NCI-H146 treated with DMSO at 0.1 percent for 48 hours (cell line): ENCODE data around the gene ZNF146.
"Not testable (repeated sequence)": the region's sequence is repeated elsewhere in the genome, so short reads cannot be mapped to it uniquely, and the experiment has no call there.

Source experiments
- DNase-seq: peaks from one replicate; lab custom pipeline; 2025; ENCODE audit not compliant: unreplicated experiment; lab: John Stamatoyannopoulos, UW

ZNF146 gene

DNA sequence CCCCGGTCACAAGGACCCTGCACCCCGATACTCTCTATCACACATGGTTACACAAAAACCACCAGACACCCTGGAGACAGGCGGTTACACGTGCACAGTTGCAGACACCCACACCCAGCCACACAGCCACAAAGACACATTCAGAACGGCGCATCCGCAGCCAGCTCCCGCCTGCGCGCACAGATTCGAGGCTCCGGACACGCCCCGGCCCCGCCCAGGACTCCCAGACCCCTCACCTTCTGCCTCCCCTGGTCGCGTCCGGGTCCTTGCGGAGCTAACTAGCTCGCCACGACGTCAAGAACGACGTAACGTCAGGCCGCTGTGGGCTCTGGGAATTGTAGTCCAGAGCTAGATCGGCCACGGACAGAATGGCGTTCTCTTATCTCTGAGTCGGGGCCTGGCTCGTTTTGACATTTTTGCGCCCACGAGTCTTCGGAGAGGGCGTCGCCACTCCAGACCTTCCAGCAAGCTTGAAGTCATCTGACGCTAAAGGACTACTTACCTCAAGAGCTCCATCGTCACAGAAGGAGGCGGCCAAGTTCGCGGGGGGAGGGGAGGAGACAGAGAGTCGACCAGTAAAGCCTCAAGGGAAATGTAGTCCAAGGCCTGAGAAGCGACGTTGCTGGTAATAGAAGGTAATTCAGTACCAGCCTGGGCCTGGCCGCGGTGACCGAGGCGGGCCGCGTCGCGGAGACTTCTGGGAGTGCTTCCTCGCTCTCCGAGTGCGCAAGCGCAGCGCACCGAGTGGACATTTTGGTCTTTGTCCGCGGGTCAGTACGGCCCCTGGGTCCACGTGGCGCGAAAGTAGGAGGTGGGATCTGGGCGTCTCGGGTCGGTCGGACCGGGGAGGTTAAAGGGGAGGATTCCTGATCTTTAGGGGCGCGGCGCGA is at the start of gene ZNF146, which contains the start of gene ZNF565:
TSS of gene ZNF146 (plus strand) at position 721 of the 890 bp plus-strand sequence. CDS start 21,335 bp downstream, outside the sequence.
TSS of gene ZNF565 (minus strand) at position 280 of the 890 bp plus-strand sequence. CDS start 12,680 bp downstream, outside the sequence.
- DNase-seq: peak; percentile 99

GRCh38 chr19:36169084-36169760 is 45.7 kb upstream of the ZNF146 start:
- peak; percentile 97 for DNase-seq

- no peak for DNase-seq
Observed at GRCh38 chr19:36172852-36173251, 42.1 kb upstream of the ZNF146 start.

DNA sequence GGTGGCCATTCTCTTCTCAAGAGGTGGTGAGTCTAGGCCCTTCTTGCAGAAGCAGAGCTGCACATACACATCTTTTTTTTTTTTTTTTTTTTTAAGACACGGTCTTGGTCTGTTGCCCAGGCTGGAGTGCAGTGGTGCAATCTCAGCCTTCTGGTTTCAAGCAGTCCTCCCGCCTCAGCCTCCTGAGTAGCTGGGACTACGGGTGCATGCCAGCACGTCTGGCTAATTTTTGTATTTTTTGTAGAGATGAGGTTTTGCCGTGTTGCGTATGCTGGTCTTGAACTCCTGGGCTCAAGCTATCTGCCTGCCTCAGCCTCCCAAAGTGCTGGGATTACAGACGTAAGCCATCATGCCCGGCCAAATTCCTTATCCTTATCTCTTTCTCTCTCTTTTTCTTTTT is 41.1 kb upstream of the ZNF146 start:
- DNase-seq: not testable (repeated sequence)

GRCh38 chr19:36179077-36179476 is 35.8 kb upstream of the ZNF146 start:
- not testable (repeated sequence) for DNase-seq

DNA sequence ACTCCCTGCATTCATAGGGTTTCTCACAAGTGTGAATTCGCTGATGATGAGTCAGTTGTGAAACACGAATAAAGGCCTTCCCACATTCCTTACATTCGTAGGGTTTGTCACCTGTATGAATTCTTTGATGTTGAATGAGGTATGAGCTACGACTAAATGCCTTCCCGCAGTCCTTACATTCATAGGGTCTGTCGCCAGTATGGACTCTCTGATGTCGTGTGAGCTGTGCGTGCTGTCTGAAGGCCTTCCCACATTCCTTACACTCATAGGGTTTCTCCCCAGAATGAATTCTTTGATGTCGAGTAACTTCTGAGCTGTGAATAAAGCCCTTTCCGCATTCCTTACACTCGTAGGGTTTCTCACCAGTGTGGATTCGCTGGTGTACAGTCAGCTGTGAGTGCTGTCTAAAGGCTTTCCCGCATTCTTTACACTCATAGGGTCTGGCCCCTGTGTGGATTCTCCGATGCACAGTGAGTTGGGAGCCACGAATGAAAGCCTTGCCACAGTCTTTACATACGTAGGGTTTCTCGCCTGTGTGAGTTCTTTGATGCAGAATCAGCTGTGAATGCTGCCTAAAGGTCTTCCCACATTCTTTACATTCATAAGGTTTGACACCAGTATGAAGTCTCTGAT is 32.2 kb upstream of the ZNF146 start:
- DNase-seq: no peak

- DNase-seq: no peak
Observed at GRCh38 chr19:36183245-36183628, 31.7 kb upstream of the ZNF146 start.

DNA sequence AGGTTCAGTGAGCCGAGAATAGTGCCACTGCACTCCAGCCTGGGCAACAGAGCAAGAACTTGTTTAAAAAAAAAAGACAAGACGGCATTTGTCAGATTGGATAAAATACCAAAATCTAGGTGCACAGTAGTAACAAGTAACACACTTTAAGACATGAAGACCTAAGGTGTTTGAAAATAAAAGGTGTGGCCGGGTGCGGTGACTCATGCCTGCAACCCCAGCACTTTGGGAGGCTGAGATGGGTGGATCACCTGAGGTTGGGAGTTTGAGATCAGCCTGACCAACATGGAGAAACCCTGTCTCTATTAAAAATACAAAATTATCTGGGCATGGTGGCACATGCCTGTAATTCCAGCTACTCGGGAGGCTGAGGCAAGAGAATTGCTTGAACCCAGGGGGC is 28.2 kb upstream of the ZNF146 start:
- not testable (repeated sequence) for DNase-seq

DNA sequence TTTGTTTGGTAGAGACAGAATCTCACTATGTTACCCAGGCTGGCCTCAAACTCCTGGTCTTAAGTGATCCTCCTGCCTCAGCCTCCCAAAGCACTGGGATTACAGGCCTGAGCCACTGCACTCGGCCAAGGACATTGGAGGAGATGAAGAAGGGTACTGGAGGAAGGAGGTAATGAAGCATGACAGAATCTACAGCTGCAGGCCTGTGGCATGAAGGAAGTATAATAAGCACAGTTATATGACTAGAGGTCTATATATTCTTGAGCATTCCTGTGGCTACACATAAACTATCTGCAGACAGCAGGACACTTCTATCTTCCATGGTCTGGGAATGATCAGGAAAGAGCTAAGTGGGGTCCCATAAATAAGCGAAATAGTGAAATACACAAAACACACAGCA is 18.7 kb upstream of the ZNF146 start:
- DNase-seq: no peak

DNA sequence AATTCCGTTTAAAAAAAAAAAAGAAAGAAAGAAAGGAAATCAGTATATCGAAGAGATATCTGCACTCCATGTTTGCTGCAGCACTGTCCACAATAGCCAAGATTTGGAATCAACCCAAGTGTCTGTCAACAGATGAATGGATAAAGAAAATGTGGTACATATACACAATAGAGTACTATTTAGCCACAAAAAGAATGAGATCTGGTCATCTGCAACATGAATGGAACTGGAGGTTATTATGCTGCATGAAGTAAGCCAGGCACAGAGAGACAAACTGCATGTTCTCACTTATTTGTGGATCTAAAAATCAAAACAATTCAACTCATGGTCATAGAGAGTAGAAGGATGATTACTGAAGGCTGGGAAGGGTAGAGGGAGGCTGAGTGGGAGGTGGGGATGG is 16.8 kb upstream of the ZNF146 start:
- DNase-seq: no peak

DNA sequence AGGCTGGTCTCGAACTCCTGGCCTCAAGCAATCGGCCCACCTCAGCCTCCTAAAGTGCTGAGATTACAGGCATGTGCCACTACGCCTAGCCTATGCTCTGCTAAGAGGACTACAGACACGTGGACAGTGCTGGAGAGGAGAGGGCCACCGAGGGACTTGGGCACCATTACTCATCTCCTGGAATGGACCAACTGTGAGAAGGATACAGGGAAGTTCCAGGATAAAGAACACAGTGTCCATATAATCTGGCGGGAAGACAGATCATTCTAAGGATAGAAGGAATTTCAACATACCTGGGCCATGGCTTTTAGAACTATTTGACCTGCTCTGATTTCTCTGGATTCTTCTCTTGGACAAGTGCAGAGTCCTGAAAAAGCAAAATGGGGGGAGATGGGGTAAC is 13.2 kb upstream of the ZNF146 start:
- no peak for DNase-seq

DNA sequence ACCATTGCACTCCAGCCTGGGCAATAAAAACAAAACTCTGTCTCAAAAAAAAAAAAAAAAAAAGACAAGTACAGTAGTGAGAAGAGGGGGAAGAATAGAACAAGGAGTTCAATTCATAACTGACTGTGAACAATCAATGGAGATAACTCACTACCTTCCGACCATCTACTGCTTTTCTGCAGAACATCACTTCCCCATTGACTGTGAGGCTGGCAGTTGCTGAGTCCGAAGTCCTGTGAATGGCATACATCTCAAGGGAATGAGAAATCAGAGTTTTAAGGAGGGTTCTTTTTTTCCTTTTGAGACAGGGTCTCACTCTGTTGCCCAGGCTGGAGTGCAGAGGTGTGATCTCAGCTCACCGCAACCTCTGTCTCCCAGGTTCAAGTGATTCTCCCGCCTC is 11.6 kb upstream of the ZNF146 start:
- no peak for DNase-seq

GRCh38 chr19:36207605-36208252 is 7.2 kb upstream of the ZNF146 start:
- DNase-seq: no peak

- no peak for DNase-seq
Observed at GRCh38 chr19:36209372-36209771, 5.5 kb upstream of the ZNF146 start.

- DNase-seq: no peak
Observed at GRCh38 chr19:36210497-36210896, 4.4 kb upstream of the ZNF146 start.

- DNase-seq: no peak
Observed at GRCh38 chr19:36212895-36213294, 2.0 kb upstream of the ZNF146 start.

DNA sequence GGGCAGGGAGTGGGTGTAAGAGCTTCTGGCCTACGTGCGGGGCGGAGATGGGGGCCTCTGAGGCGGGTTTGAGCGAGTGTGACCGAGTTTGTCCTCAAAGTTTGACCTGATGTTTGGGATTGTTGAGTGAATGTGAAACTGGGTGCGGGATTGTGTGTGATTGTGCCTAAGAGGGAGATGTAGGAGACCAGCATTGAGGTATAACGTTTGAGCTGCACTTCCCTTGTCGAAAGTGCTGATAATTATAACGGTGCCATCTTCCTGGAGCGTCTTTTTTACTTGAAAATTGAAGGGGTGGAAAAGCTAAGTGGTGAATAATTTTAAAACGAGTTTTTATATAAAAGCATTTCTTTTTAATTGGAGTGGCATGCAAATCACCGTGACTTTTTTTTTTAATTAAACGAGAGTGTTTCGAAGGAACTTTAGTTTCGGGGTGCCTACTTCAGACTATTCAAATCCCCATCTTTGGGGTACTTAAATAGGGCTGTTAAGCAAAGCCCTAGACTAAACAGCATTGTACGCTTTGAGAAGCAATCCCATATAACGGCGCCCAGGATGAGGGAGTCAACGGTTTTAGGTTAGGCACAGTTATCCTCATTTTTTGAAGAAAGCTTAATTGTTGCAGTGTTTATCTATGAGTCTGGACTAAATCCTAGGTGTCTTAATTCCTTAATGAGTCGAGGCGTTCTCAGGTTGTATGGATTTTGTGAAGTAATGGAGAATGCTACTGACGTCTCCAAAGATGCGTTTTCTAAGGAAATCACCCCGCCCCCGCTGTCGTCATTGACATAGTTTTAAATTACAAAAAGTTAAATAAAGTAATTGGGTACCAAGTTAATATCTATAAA is 594 bp downstream of the ZNF146 start:
- peak; percentile 78 for DNase-seq

DNA sequence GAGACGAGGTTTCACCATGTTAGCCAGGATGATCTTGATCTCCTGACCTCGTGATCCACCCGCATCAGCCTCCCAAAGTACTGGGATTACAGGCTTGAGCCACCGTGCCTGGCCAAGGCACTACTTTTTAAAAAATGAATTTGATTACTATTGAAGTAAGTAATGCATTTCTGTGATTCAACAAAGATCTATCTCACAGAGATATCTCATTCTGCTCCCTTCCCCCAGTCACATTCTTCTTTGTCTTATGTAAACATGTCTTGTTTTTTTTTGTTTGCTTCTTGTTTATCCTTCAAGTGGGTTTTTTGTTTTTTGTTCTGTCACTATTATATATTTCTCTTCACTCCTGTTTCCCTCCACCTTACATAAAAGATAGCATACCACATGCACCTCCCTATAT is 6.6 kb downstream of the ZNF146 start:
- DNase-seq: no peak

DNA sequence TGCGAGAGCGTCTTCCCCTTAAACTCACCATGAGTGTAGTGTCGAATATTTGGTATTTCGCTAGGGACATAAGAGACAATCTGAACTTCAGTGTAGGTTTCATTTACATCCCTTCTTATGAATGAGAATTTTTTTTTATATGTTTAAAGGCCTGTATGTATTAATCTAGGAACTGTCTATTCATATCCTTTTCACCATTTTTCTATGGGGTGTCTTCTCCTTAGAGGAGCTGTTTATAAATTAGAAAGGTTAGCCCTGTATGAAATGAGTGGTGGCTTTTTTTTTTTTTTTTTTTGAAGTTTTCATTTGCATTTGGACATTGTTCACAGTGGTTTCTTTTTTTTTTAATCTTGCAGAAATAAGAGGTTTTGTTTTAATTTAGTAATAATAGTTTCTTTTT is 7.6 kb downstream of the ZNF146 start:
- DNase-seq: no peak

DNA sequence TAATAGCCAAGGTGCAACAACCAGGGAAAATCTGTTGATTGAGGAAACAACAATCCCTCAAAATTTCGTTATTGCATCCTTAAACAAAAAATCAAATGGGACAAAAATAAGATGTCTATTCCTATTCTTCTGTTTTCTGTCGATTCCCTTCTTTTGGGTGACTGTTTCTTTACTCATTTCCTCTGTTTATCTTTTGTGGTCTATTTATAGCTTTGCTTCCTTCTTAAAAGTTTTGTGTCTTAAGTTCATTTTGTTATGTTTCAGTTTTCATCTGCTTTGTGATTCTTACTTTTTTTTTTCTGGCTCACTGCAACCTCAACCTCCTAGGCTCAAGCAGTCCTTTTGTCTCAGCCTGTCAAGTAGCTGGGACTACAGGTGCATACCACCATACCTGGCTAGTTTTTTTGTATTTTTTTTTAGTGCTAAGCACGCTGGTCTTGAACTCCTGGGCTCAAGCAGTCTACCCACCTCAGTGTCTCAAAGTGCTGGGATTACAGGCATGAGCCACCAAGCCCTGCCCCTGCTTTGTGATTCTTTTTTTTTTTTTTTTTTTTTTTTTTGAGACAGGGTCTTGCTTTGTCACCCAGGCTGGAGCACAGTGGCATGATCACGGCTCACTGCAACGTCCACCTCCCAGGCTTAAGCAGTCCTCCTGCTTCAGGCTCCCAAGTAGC is 10.4 kb downstream of the ZNF146 start:
- DNase-seq: no peak
